ENCODE results near the gene ADAMTS18. TPM values are rescaled to one million over a fixed set of nuclear protein-coding genes. Genes with fewer than 3 reads are reported as not detected.

Gene ADAMTS18
- total and polyA plus RNA-seq, 2 donors (not counting 1 experiment from before 2014, with no cell fraction given): not detected

- Histone ChIP-seq H3K27me3 (ENCODE audit: control insufficient read depth, insufficient read depth, low read length) (no peaks in the 10 kb centered on the region), H3K4me3 (replicated peaks in 1 of 4; ENCODE audit: control extremely low read depth in 1 of 4, insufficient read depth in 1 of 4, low read depth in 3 of 4, low read length in 4 of 4) (no peak overlapping the region), H3K9ac (ENCODE audit: insufficient read depth, low read length) (no peak overlapping the region), H2AFZ (ENCODE audit: low read length) (no peak overlapping the region), H3K79me2 (ENCODE audit: control insufficient read depth, insufficient read depth, low read length) (no peaks in the 10 kb centered on the region), H3K9me3 (ENCODE audit: control insufficient read depth, insufficient read depth, low read depth, low read length) (no peaks in the 10 kb centered on the region), H3K4me1 (ENCODE audit: control insufficient read depth, extremely low read depth, insufficient read depth, low read length) (no peaks in the 10 kb centered on the region), H3K36me3 (ENCODE audit: control insufficient read depth, insufficient read depth, low read length) (no peaks in the 10 kb centered on the region), H3K4me2 (ENCODE audit: extremely low read depth, insufficient read depth, low read length) (no peak overlapping the region), H3K27ac (ENCODE audit: insufficient read depth, low read length) (no peak overlapping the region), H4K20me1 (ENCODE audit: control insufficient read depth, extremely low read depth, insufficient read depth, low read length) (no peaks in the 10 kb centered on the region)
- no peak for TF ChIP-seq EZH2 (IDR thresholded peaks at IDR 0.05; ENCODE audit: low read length, missing control alignments)
- TF ChIP-seq CTCF (conservative IDR thresholded peaks at IDR 0.05 in 1 of 2, IDR thresholded peaks at IDR 0.05 in 1 of 2; ENCODE audit: low read depth in 1 of 2, low read length in 2 of 2): no peak
- DNase-seq (ENCODE audit: low read depth in 2 of 2): no peak
These were observed 58.5 kb downstream of the ADAMTS18 start for GRCh38 chr16:77376358-77376757.

- Histone ChIP-seq H3K36me3 (ENCODE audit: control insufficient read depth, insufficient read depth, low read length) (no peaks in the 10 kb centered on the region), H3K4me3 (replicated peaks in 1 of 4; ENCODE audit: control extremely low read depth in 1 of 4, insufficient read depth in 1 of 4, low read depth in 3 of 4, low read length in 4 of 4) (no peak overlapping the region), H3K79me2 (ENCODE audit: control insufficient read depth, insufficient read depth, low read length) (no peaks in the 10 kb centered on the region), H3K4me1 (ENCODE audit: control insufficient read depth, extremely low read depth, insufficient read depth, low read length) (no peaks in the 10 kb centered on the region), H3K9ac (ENCODE audit: insufficient read depth, low read length) (no peak overlapping the region), H3K27ac (ENCODE audit: insufficient read depth, low read length) (no peak overlapping the region), H3K9me3 (ENCODE audit: control insufficient read depth, insufficient read depth, low read depth, low read length) (no peaks in the 10 kb centered on the region), H3K4me2 (ENCODE audit: extremely low read depth, insufficient read depth, low read length) (no peak overlapping the region), H4K20me1 (ENCODE audit: control insufficient read depth, extremely low read depth, insufficient read depth, low read length) (no peaks in the 10 kb centered on the region), H3K27me3 (ENCODE audit: control insufficient read depth, insufficient read depth, low read length) (no peaks in the 10 kb centered on the region), H2AFZ (ENCODE audit: low read length) (no peak overlapping the region)
- no peak for TF ChIP-seq EZH2 (IDR thresholded peaks at IDR 0.05; ENCODE audit: low read length, missing control alignments)
- no peak for TF ChIP-seq CTCF (conservative IDR thresholded peaks at IDR 0.05 in 1 of 2, IDR thresholded peaks at IDR 0.05 in 1 of 2; ENCODE audit: low read depth in 1 of 2, low read length in 2 of 2)
- DNase-seq (ENCODE audit: low read depth in 2 of 2): no peak
These were observed 59.4 kb downstream of the ADAMTS18 start for GRCh38 chr16:77375396-77375795.

DNA sequence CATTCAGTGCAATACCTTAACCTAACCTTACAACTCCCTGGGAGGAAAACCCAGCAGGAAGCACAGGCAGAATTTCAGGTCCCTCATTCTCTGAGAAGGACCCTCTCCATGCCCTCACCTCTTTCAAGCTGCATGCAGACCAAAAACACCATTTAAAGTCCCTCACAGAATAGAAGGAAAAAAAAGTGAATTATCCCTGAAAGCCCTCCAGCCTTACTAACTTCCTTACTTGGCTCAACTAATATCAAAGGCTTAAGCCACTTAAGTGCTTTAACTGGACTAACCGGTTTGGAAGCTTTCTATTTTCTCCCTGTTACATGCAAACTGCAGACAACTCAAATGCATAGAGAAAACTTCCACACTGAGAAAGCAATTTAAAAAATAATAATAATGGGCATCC, 60.5 kb downstream of the ADAMTS18 start:
- DNase-seq (ENCODE audit: low read depth in 2 of 2): no peak
- Histone ChIP-seq H3K4me3 (replicated peaks in 1 of 4; ENCODE audit: control extremely low read depth in 1 of 4, insufficient read depth in 1 of 4, low read depth in 3 of 4, low read length in 4 of 4) (no peak overlapping the region), H3K9ac (ENCODE audit: insufficient read depth, low read length) (no peak overlapping the region), H3K27ac (ENCODE audit: insufficient read depth, low read length) (no peak overlapping the region), H3K4me2 (ENCODE audit: extremely low read depth, insufficient read depth, low read length) (no peak overlapping the region), H3K79me2 (ENCODE audit: control insufficient read depth, insufficient read depth, low read length) (no peaks in the 10 kb centered on the region), H3K9me3 (ENCODE audit: control insufficient read depth, insufficient read depth, low read depth, low read length) (no peaks in the 10 kb centered on the region), H2AFZ (ENCODE audit: low read length) (no peak overlapping the region), H4K20me1 (ENCODE audit: control insufficient read depth, extremely low read depth, insufficient read depth, low read length) (no peaks in the 10 kb centered on the region), H3K27me3 (ENCODE audit: control insufficient read depth, insufficient read depth, low read length) (no peaks in the 10 kb centered on the region), H3K36me3 (ENCODE audit: control insufficient read depth, insufficient read depth, low read length) (no peaks in the 10 kb centered on the region), H3K4me1 (ENCODE audit: control insufficient read depth, extremely low read depth, insufficient read depth, low read length) (no peaks in the 10 kb centered on the region)
- TF ChIP-seq EZH2 (IDR thresholded peaks at IDR 0.05; ENCODE audit: low read length, missing control alignments) (no peak), CTCF (conservative IDR thresholded peaks at IDR 0.05 in 1 of 2, IDR thresholded peaks at IDR 0.05 in 1 of 2; ENCODE audit: low read depth in 1 of 2, low read length in 2 of 2) (no peak)
